Activated CD4-positive, alpha-beta T cell treated with anti-CD3 and anti-CD28 coated beads for 4 hours (primary cell): ENCODE results near the gene ZDHHC13.

Source experiments
- DNase-seq, 2 donors: peaks; one replicate each; pipeline ENCODE4 v3.0.0-alpha.2; 2020

ZDHHC13 gene

GRCh38 chr11:19208959-19209546 is 92.1 kb downstream of the ZDHHC13 start:
- no peak for DNase-seq

- no peak for DNase-seq
Observed at GRCh38 chr11:19209617-19210370, 92.8 kb downstream of the ZDHHC13 start.

- DNase-seq, result no peak
Observed at GRCh38 chr11:19216021-19216420, 99.1 kb downstream of the ZDHHC13 start.

- no peak for DNase-seq
Observed at GRCh38 chr11:19216709-19217374, 99.9 kb downstream of the ZDHHC13 start.

GRCh38 chr11:19218216-19218615 is 101.2 kb downstream of the ZDHHC13 start:
- no peak for DNase-seq

GRCh38 chr11:19218786-19219460 is 102.0 kb downstream of the ZDHHC13 start:
- DNase-seq, result no peak

GRCh38 chr11:19220903-19221724 is 104.1 kb downstream of the ZDHHC13 start:
- DNase-seq, result no peak

GRCh38 chr11:19225123-19225522 is 108.2 kb downstream of the ZDHHC13 start:
- DNase-seq, result no peak

GRCh38 chr11:19225581-19225980 is 108.6 kb downstream of the ZDHHC13 start:
- DNase-seq, result no peak
